Stimulated activated CD4-positive, alpha-beta T cell treated with anti-CD3 and anti-CD28 coated beads, Interleukin-15, amount 100 ng/mL, for 48 hours (primary cell): ENCODE measurements around the gene PTPRN2.
"Not testable (repeated sequence)": the region's sequence is repeated elsewhere in the genome, so short reads cannot be mapped to it uniquely, and the experiment has no call there.

ENCODE experiments used
- DNase-seq, 2 donors: peaks; one replicate each; pipeline ENCODE4 v3.0.0-alpha.2; 2020; ENCODE audit warnings: low read depth in 2 of 2

The PTPRN2 gene

GRCh38 chr7:158322616-158323530 lies 264.8 kb downstream of the PTPRN2 start:
- no peak for DNase-seq

- DNase-seq: no peak
Observed at GRCh38 chr7:158321936-158322615, 265.5 kb downstream of the PTPRN2 start.

GRCh38 chr7:158321056-158321700 lies 266.4 kb downstream of the PTPRN2 start:
- no peak for DNase-seq

GRCh38 chr7:158320328-158320727 lies 267.3 kb downstream of the PTPRN2 start:
- no peak for DNase-seq

GRCh38 chr7:158318511-158318913 lies 269.1 kb downstream of the PTPRN2 start:
- no peak for DNase-seq

- no peak for DNase-seq
Observed at GRCh38 chr7:158317238-158318205, 270.1 kb downstream of the PTPRN2 start.

- DNase-seq: no peak
Observed at GRCh38 chr7:158316466-158317031, 271.1 kb downstream of the PTPRN2 start.

- no peak for DNase-seq
Observed at GRCh38 chr7:158315881-158316280, 271.7 kb downstream of the PTPRN2 start.

GRCh38 chr7:158315326-158315725 lies 272.3 kb downstream of the PTPRN2 start:
- DNase-seq: no peak

GRCh38 chr7:158314394-158314793 lies 273.2 kb downstream of the PTPRN2 start:
- no peak for DNase-seq

GRCh38 chr7:158313931-158314330 lies 273.7 kb downstream of the PTPRN2 start:
- DNase-seq: no peak

GRCh38 chr7:158312789-158313188 lies 274.8 kb downstream of the PTPRN2 start:
- DNase-seq: no peak

- DNase-seq: no peak
Observed at GRCh38 chr7:158311791-158312190, 275.8 kb downstream of the PTPRN2 start.

- no peak for DNase-seq
Observed at GRCh38 chr7:158310924-158311666, 276.5 kb downstream of the PTPRN2 start.

GRCh38 chr7:158309868-158310763 lies 277.5 kb downstream of the PTPRN2 start:
- DNase-seq: no peak

GRCh38 chr7:158308001-158308400 lies 279.6 kb downstream of the PTPRN2 start:
- DNase-seq: no peak

- not testable (repeated sequence) for DNase-seq
Observed at GRCh38 chr7:158304072-158304471, 283.6 kb downstream of the PTPRN2 start.

GRCh38 chr7:158303121-158303520 lies 284.5 kb downstream of the PTPRN2 start:
- DNase-seq: no peak
